ENCODE data around the gene PARS2.

PARS2 gene

GRCh38 chr1:54714881-54715492, 49.3 kb downstream of the PARS2 start:
- H3K4me3 ChIP-seq (ENCODE audit: low read length): peak overlapping the region; percentile 12; the same call in 1 of the 2 replicates
- no peak for TF ChIP-seq ZNF274 (IDR thresholded peaks at IDR 0.05; ENCODE audit: low read depth, low read length)

DNA sequence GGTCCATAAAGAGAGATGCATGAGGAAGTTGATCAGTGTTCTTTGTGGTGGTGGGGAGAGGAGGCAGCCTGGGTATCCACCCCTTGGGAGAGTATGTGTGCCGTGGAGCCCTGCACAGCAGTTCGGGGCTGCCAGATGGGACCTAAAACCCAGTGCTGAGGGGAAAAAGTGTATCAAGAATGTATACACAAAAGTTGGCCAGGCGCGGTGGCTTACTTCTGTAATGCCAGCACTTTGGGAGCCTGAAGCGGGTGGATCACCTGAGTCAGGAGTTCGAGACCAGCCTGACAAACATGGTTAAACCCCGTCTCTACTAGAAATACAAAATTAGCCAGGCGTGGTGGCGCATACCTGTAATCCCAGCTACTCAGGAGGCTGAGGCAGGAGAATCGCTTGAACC, 52.8 kb downstream of the PARS2 start:
- TF ChIP-seq ZNF274 (IDR thresholded peaks at IDR 0.05; ENCODE audit: low read depth, low read length): no peak
- H3K4me3 ChIP-seq (ENCODE audit: low read length): no peak overlapping the region

GRCh38 chr1:54710841-54711240, 53.5 kb downstream of the PARS2 start:
- no peak for TF ChIP-seq ZNF274 (IDR thresholded peaks at IDR 0.05; ENCODE audit: low read depth, low read length)
- no peak overlapping the region for H3K4me3 ChIP-seq (ENCODE audit: low read length)

- no peak for TF ChIP-seq ZNF274 (IDR thresholded peaks at IDR 0.05; ENCODE audit: low read depth, low read length)
- H3K4me3 ChIP-seq (ENCODE audit: low read length): no peak overlapping the region
Observed at GRCh38 chr1:54710434-54710833, 53.9 kb downstream of the PARS2 start.

- H3K4me3 ChIP-seq (ENCODE audit: low read length): no peak overlapping the region
- TF ChIP-seq ZNF274 (IDR thresholded peaks at IDR 0.05; ENCODE audit: low read depth, low read length): no peak
Observed at GRCh38 chr1:54709547-54710292, 54.6 kb downstream of the PARS2 start.

DNA sequence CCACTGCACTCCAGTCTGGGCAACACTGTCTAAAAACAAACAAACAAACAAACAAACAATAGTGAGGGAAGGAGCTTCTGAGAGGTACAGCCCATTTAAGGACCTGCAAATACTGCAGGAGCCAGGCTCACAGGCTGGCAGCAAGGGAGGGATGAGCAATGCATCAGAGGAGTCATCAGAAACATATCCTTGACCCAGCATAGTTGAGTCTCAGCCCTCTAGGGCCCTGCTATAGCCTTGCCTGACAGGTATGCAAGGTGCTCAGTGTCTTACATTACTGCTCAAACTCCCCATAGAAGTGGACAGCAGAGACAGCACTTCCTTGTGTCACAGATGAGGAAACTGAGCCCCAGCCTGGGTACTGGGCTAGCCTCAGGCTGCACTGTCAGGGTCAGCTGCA, 55.9 kb downstream of the PARS2 start:
- H3K4me3 ChIP-seq (ENCODE audit: low read length): no peak overlapping the region
- no peak for TF ChIP-seq ZNF274 (IDR thresholded peaks at IDR 0.05; ENCODE audit: low read depth, low read length)
